ENCODE measurements around the gene CACNA1C.

CACNA1C gene

GRCh38 chr12:2529807-2530206, 477.0 kb downstream of the CACNA1C start:
- no peak for DNase-seq

DNA sequence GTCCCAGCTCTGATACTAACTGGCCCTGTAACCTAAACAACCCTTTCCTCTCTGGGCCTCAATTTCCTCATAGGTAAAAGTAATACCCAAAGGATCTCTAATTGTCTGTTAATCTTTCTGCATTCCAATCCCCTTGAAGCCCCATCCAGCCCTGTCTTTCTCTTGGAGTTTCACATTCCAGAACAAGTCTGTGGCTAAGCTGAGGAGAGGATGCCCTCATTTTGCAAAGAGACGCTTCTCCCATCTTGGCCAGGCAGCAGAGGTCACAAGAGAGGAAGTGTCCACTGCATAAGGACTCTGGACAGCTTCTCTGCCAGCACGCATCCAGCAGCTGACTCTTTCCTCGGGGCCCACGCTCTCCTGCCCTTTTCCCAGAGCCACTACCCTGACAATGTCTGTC, 478.6 kb downstream of the CACNA1C start:
- DNase-seq: no peak

- DNase-seq: no peak
Observed at GRCh38 chr12:2533036-2533435, 480.2 kb downstream of the CACNA1C start.

DNA sequence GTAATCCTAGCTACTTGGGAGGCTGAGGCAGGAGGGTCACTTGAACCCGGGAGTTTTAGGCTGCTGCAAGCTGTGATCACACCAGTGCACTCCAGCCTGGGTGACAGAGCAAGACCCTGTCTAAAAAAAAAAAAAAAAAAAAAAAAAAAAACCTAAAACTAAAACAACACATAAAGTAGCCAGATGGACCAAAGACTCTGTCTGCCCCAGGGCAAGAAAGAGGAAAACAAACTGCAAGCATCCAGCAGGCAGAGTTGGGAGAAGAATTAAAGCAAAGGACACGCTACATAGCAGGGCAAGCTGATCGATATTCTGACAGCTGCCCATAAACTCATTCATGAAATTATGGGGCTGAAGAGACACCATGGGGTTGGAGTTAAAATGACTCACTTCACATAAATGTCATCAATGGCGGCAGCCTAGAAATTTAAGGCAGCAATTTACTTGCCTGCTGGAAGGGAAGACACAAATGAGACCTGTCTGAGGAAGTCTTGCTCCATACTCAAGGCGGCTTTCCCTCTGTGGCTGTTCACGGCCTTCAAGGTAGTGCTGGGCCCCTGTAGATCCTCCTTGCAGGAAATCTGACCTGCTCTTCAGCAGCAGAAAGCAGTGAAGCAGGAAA, 482.9 kb downstream of the CACNA1C start:
- DNase-seq: no peak

- no peak for DNase-seq
Observed at GRCh38 chr12:2536724-2537123, 483.9 kb downstream of the CACNA1C start.

DNA sequence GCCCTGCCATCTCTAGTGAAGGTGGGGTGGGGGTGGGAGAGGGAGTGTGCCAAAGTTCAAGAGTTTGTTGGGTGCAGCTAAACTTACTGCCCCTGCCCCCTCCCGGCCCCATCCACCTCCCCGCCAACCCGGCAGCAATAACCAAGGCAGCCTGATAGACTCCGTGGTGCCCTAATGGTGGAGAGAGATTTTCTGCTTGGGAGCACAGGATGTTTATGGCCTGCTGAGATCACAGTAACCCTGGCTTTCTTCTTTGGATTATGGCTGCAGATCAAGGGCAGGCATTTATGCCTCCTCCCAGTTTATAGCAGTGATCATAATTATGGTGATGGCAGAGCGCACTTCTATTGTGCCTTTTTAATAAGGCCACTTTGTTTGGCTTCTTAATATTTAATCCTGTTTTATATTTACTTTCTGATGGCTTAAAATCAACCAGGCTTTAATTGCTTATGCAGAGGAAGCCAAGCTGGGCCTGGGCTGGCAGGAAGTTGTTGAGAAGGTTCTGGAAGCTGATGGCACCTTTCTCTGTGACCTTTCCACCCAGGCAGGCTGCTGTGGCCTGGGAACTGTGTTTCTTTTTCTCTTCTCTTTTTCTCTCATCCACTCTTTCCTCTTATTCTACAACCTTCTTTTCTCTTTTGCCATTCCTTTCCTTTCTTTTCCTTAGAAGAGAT, 485.2 kb downstream of the CACNA1C start:
- DNase-seq: no peak

- no peak for DNase-seq
Observed at GRCh38 chr12:2539938-2540337, 487.2 kb downstream of the CACNA1C start.

- no peak for DNase-seq
Observed at GRCh38 chr12:2540535-2540941, 487.8 kb downstream of the CACNA1C start.

- no peak for DNase-seq
Observed at GRCh38 chr12:2541631-2542204, 488.9 kb downstream of the CACNA1C start.

GRCh38 chr12:2543801-2544200, 491.0 kb downstream of the CACNA1C start:
- no peak for DNase-seq

- DNase-seq: no peak
Observed at GRCh38 chr12:2544230-2544629, 491.4 kb downstream of the CACNA1C start.

- peak in 2 of 14 donors; percentile 3 to 13 for DNase-seq
Observed at GRCh38 chr12:2547273-2548044, 494.7 kb downstream of the CACNA1C start.

DNA sequence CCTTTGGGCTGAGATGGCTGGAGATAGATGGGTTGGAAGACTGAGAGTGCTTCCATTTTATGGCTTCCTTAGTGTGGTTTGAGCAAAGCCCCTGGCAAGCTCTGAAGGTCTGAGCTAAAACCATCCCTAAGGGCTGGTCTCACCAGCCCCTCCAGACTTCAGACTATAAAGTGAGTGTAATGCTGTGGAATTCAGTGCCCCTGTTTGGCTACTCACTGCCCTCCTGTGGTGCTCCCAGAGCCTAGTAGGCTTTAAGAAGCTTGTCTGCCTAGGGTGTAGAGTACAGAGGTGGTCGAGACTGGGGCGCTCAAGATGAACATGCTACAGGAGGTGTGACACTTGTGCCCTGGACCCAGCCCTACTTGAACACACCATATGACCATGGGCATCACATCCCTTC, 495.3 kb downstream of the CACNA1C start:
- DNase-seq: no peak

DNA sequence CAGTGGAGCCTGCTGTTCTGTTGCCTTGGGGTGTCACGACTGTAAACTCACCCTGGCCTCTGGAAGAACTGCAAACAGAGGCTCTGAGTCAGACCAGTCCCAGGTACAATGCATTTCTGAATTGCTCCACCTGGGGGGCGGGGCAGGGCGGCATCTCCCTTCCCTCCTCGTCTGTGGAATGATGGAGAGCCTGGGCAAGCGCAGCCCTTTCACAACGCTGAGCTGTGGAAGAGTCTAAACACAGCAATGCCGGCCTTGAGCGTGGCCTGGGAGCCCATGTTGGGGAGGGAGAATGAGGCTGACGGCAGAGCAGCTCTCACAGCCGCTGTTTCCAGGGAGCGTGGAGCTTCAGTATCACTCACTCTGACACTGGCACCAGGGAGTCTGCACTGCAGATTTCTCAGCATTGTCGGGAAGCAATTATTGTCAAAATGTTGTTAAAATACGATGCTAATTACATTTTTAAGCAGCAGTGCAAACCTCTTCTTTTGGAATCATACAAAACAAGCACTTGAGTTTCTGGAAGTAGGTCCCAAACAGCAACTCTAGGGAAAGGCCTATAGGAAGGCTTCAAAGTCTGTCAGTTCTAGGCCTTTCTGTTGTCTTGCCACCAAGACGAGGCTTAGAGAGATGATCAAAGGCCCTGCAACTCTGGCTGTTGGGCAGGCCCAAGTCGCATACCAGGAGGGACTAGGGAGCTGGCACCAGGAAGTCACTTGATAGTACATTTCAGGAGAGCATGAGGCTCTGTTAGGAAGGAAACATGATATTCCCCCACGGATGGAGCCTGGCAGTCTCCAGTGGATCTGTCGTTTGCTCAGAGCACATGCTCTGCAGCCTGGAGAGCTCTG, 498.0 kb downstream of the CACNA1C start:
- DNase-seq: peak in 2 of 14 donors; percentile 7 to 25

GRCh38 chr12:2551412-2551900, 498.7 kb downstream of the CACNA1C start:
- DNase-seq: no peak

- no peak for DNase-seq
Observed at GRCh38 chr12:2552000-2552756, 499.4 kb downstream of the CACNA1C start.

DNA sequence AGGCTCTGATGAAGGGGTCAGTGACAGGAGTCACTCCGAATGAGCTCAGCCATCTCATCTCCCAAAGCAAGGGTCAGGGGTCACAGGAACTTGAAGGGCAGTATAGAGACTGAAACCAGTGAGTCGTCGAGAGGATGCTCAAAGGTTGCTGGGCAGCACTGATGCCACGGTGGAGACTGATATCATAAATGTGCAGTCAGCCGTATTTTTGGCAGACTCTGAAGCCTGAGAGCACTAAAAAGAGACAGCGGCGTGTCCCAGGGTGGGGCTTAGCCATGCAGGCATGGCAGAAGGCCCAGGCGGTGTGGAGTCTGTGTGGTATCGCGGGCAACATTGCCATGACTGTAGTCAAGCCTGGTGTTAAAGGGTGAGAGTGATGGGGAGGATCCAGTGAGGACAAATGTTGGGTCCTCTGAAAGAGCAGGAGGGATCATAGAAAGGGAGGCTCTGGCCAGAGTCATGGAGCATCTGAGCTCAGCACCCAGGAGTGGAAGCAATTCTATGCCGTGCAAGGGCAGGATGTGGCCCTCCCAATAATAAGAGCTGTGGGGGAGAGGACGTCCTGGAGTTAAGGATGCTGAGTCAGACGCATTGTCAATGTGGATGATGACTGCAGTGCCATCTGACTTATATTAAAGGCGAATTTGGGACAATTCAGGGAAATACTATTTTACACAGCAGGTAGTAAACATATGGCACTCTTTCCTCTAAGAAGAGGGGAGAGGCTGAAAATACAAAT, 500.8 kb downstream of the CACNA1C start:
- DNase-seq: no peak

DNA sequence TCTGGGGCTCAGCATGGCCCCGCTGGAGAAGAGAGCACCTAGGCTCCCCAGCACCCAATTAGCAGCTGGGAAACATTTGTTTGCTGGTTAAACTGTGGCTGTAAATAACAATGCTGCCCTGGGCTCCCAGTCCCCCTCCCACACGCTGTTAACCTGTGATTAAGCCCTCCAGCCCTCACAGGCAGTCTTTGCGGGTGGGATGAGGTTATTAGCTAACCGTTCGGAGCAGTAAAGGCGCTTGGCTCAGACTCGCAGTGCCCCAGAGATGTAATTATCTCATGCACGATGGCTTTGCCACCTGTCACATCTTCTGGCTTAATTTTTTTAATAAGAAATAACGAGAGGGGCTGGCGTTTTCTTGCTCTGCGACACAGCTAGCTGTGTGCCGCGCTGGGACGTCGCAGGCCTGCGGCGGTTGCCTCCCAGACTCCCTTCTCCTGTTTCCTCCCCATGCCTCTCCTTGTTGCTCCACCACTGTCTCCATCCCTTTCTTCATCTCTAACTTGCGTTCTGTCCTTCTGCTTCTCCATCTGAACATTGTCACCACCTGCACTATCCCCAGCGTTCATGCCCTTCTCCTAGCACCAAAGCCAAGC, 502.8 kb downstream of the CACNA1C start:
- peak in 1 of 14 donors; percentile 23 for DNase-seq

- no peak for DNase-seq
Observed at GRCh38 chr12:2557597-2557996, 504.8 kb downstream of the CACNA1C start.

GRCh38 chr12:2559931-2560330, 507.1 kb downstream of the CACNA1C start:
- DNase-seq: no peak
